22Rv1 (cell line): ENCODE measurements around the gene SMIM33.
"Not testable (repeated sequence)": the region's sequence is repeated elsewhere in the genome, so short reads cannot be mapped to it uniquely, and the experiment has no call there.

Experiments
- ZFX ChIP-seq: fragments of 450-650 bp; IDR thresholded peaks from 2 replicates; pipeline ENCODE4 v1.6.1; 2017; ENCODE audit warnings: antibody characterized with exemption, borderline replicate concordance
- TF ChIP-seq, protein P1 (sequence below): fragments of 450-650 bp; IDR thresholded peaks from 2 replicates; pipeline ENCODE4 v1.5.1; 2017; ENCODE audit warnings: mild to moderate bottlenecking

DNA sequence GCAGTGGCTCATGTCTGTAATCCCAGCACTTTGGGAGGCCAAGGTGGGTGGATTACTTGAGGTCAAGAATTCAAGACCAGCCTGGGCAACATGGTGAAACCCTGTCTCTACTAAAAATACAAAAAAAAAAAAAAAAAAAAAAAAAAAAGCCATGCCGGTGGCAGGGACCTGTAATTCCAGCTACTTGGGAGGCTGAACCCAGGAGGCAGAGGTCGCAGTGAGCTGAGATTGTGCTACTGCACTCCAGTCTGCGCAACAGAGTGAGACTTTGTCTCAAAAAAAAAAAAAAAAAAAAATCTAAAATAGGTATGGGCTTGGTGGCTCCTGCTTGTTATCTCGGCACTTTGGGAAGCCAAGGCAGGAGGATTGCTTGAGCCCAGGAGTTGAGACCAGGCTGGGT is 8.9 kb downstream of the SMIM33 start:
- TF ChIP-seq, protein P1, sequence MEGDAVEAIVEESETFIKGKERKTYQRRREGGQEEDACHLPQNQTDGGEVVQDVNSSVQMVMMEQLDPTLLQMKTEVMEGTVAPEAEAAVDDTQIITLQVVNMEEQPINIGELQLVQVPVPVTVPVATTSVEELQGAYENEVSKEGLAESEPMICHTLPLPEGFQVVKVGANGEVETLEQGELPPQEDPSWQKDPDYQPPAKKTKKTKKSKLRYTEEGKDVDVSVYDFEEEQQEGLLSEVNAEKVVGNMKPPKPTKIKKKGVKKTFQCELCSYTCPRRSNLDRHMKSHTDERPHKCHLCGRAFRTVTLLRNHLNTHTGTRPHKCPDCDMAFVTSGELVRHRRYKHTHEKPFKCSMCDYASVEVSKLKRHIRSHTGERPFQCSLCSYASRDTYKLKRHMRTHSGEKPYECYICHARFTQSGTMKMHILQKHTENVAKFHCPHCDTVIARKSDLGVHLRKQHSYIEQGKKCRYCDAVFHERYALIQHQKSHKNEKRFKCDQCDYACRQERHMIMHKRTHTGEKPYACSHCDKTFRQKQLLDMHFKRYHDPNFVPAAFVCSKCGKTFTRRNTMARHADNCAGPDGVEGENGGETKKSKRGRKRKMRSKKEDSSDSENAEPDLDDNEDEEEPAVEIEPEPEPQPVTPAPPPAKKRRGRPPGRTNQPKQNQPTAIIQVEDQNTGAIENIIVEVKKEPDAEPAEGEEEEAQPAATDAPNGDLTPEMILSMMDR: not testable (repeated sequence)
- not testable (repeated sequence) for TF ChIP-seq ZFX
